ENCODE measurements around the gene CROCC2. TPM values are rescaled to one million over a fixed set of nuclear protein-coding genes. Genes with fewer than 3 reads are reported as not detected.

Gene CROCC2
- total RNA-seq, 1 experiment from 2014 or later = not detected

GRCh38 chr2:241038374-241039180, 132.4 kb downstream of the CROCC2 start:
- Histone ChIP-seq H3K79me2 (ENCODE audit: insufficient read depth, low read length) (no peaks in the 10 kb centered on the region), H3K36me3 (ENCODE audit: control insufficient read depth in 1 of 2, insufficient read depth in 2 of 2, low read length in 2 of 2) (no peaks in the 10 kb centered on the region), H3K9me3 (ENCODE audit: control insufficient read depth in 1 of 2, insufficient read depth in 1 of 2, low read depth in 1 of 2, low read length in 2 of 2) (no peaks in the 10 kb centered on the region), H3K9ac (ENCODE audit: low read length) (no peak overlapping the region), H3K27ac (ENCODE audit: low read depth, low read length) (no peak overlapping the region), H3K4me3 (replicated peaks in 1 of 2; ENCODE audit: low read depth in 1 of 2, low read length in 2 of 2) (no peak overlapping the region), H4K20me1 (ENCODE audit: insufficient read depth) (no peaks in the 10 kb centered on the region), H3K4me1 (ENCODE audit: control insufficient read depth in 1 of 2, insufficient read depth in 2 of 2, low read length in 2 of 2) (no peaks in the 10 kb centered on the region), H3K27me3 (ENCODE audit: insufficient read depth, low read length) (no peaks in the 10 kb centered on the region), H3K9me2 (ENCODE audit: insufficient read depth) (0 out of 2 replicates have a peak, but pooled peaks cover under 1% of the 10 kb centered on the region), H3K4me2 (ENCODE audit: low read length) (no peak overlapping the region), H2AFZ (ENCODE audit: low read depth, low read length, poor library complexity, severe bottlenecking) (no peak overlapping the region)
- no peak for DNase-seq (ENCODE audit: low read depth, low spot score)
- TF ChIP-seq REST (IDR thresholded peaks at IDR 0.05; ENCODE audit: low read depth) = no peak
- no TSS peak for BruUV-seq (replicated peaks)
- ATAC-seq = no peak
- ChIA-PET CTCF (no interaction called here), RAD21 (ENCODE audit: low non-redundant PET in 1 of 2, low total read pairs in 2 of 2, uncharacterized antibody in 2 of 2, unreplicated experiment in 2 of 2) (interaction anchor here in 1 of 2 experiments (0.5 kb wide), 1 partner anchor 25 kb away, joined by 4 read pairs; no protein-coding TSS in a partner anchor), POLR2A (no interaction called here)
- intact Hi-C loops (cut with micrococcal nuclease) = no loop called here

GRCh38 chr2:241039416-241039815, 133.3 kb downstream of the CROCC2 start:
- H3K9me3 ChIP-seq (ENCODE audit: control insufficient read depth in 1 of 2, insufficient read depth in 1 of 2, low read depth in 1 of 2, low read length in 2 of 2) = no peaks in the 10 kb centered on the region
- TF ChIP-seq FOSL1 (IDR thresholded peaks at IDR 0.05; ENCODE audit: low read depth) (no peak), EZH2 (IDR thresholded peaks at IDR 0.05) (no peak), TCF7L2 (IDR thresholded peaks at IDR 0.05; ENCODE audit: borderline replicate concordance, extremely low read depth, insufficient read depth, insufficient read length) (no peak), CBX3 (IDR thresholded peaks at IDR 0.05; ENCODE audit: low read depth) (no peak), ATF3 (IDR thresholded peaks at IDR 0.05) (no peak), REST (IDR thresholded peaks at IDR 0.05; ENCODE audit: low read depth) (no peak), ZFX (IDR thresholded peaks at IDR 0.05) (no peak), ZNF274 (IDR thresholded peaks at IDR 0.05; ENCODE audit: low read depth, low read length) (no peak), ELF1 (IDR thresholded peaks at IDR 0.05; ENCODE audit: borderline replicate concordance, low read depth) (no peak)
- H3K4me1 ChIP-seq (ENCODE audit: control insufficient read depth in 1 of 2, insufficient read depth in 2 of 2, low read length in 2 of 2) = no peaks in the 10 kb centered on the region
- DNase-seq (ENCODE audit: low read depth, low spot score) (no peak), ATAC-seq (no peak)
- H3K9ac ChIP-seq (ENCODE audit: low read length) = no peak overlapping the region
- POLR2A ChIA-PET = no interaction called here
- RAD21 ChIA-PET (ENCODE audit: low non-redundant PET in 1 of 2, low total read pairs in 2 of 2, uncharacterized antibody in 2 of 2, unreplicated experiment in 2 of 2) = no interaction called here
- H3K79me2 ChIP-seq (ENCODE audit: insufficient read depth, low read length) = no peaks in the 10 kb centered on the region
- no peak overlapping the region for H3K4me2 ChIP-seq (ENCODE audit: low read length)
- H3K27ac ChIP-seq (ENCODE audit: low read depth, low read length) = no peak overlapping the region
- no peak overlapping the region for H2AFZ ChIP-seq (ENCODE audit: low read depth, low read length, poor library complexity, severe bottlenecking)
- intact Hi-C loops (cut with micrococcal nuclease) = no loop called here
- no peaks in the 10 kb centered on the region for H4K20me1 ChIP-seq (ENCODE audit: insufficient read depth)
- no peak overlapping the region for H3K4me3 ChIP-seq (replicated peaks in 1 of 2; ENCODE audit: low read depth in 1 of 2, low read length in 2 of 2)
- BruUV-seq (replicated peaks) = no TSS peak
- 0 out of 2 replicates have a peak, but pooled peaks cover 2% of the 10 kb centered on the region for H3K9me2 ChIP-seq (ENCODE audit: insufficient read depth)
- CTCF ChIA-PET = no interaction called here
- H3K27me3 ChIP-seq (ENCODE audit: insufficient read depth, low read length) = no peaks in the 10 kb centered on the region
- H3K36me3 ChIP-seq (ENCODE audit: control insufficient read depth in 1 of 2, insufficient read depth in 2 of 2, low read length in 2 of 2) = no peaks in the 10 kb centered on the region
